ENCODE results near the gene LZTR1. TPM values are rescaled to one million over a fixed set of nuclear protein-coding genes. Genes with fewer than 3 reads are reported as not detected.

Gene LZTR1
- total RNA-seq, 1 experiment from 2014 or later = 54.3 TPM

GRCh38 chr22:21022955-21023614 is 41.0 kb downstream of the LZTR1 start:
- intact Hi-C loops (cut with micrococcal nuclease; ENCODE audit: unreplicated experiment) = no loop called here
- ChIA-PET POLR2A (ENCODE audit: low non-redundant PET) (no interaction called here), CTCF (interaction anchor here (0.6 to 0.7 kb wide), 2 partner anchors 239 to 1084 kb away, joined by 3 to 4 read pairs; no protein-coding TSS in a partner anchor)
- Histone ChIP-seq H3K4me1 (ENCODE audit: insufficient read depth, low read length, poor library complexity, severe bottlenecking) (no peaks in the 10 kb centered on the region), H3K4me3 (ENCODE audit: low read depth, low read length, poor library complexity, severe bottlenecking) (no peak overlapping the region), H3K9me3 (ENCODE audit: low read depth, low read length, poor library complexity, severe bottlenecking) (no peaks in the 10 kb centered on the region), H3K36me3 (ENCODE audit: insufficient read depth, low read length, poor library complexity, severe bottlenecking) (no peaks in the 10 kb centered on the region), H3K27me3 (replicated peaks; ENCODE audit: insufficient read depth, low read depth, low read length, poor library complexity) (no peaks in the 10 kb centered on the region), H3K27ac (ENCODE audit: low read depth, low read length, poor library complexity, severe bottlenecking) (no peak overlapping the region)
- BruUV-seq (replicated peaks) = no TSS peak
- TF ChIP-seq CTCF (conservative IDR thresholded peaks at IDR 0.05; ENCODE audit: low read depth, low read length) (no peak), EZH2 (IDR thresholded peaks at IDR 0.05; ENCODE audit: borderline replicate concordance, low read depth, low read length, poor library complexity, severe bottlenecking) (no peak)
- DNase-seq (ENCODE audit: low spot score) = no peak

GRCh38 chr22:21025266-21025665 is 43.2 kb downstream of the LZTR1 start:
- ChIA-PET POLR2A (ENCODE audit: low non-redundant PET) (no interaction called here), CTCF (no interaction called here)
- Histone ChIP-seq H3K27me3 (replicated peaks; ENCODE audit: insufficient read depth, low read depth, low read length, poor library complexity) (no peaks in the 10 kb centered on the region), H3K27ac (ENCODE audit: low read depth, low read length, poor library complexity, severe bottlenecking) (no peak overlapping the region), H3K9me3 (ENCODE audit: low read depth, low read length, poor library complexity, severe bottlenecking) (no peaks in the 10 kb centered on the region), H3K4me3 (ENCODE audit: low read depth, low read length, poor library complexity, severe bottlenecking) (no peak overlapping the region), H3K36me3 (ENCODE audit: insufficient read depth, low read length, poor library complexity, severe bottlenecking) (no peaks in the 10 kb centered on the region), H3K4me1 (ENCODE audit: insufficient read depth, low read length, poor library complexity, severe bottlenecking) (no peaks in the 10 kb centered on the region)
- BruUV-seq (replicated peaks) = no TSS peak
- no peak for DNase-seq (ENCODE audit: low spot score)
- TF ChIP-seq EZH2 (IDR thresholded peaks at IDR 0.05; ENCODE audit: borderline replicate concordance, low read depth, low read length, poor library complexity, severe bottlenecking) = no peak
- no peak for TF ChIP-seq CTCF (conservative IDR thresholded peaks at IDR 0.05; ENCODE audit: low read depth, low read length)
- intact Hi-C loops (cut with micrococcal nuclease; ENCODE audit: unreplicated experiment) = no loop called here

GRCh38 chr22:21025763-21026755 is 44.0 kb downstream of the LZTR1 start:
- CTCF ChIA-PET = no interaction called here

More at GRCh38 chr22:21025763-21026755, 44.0 kb downstream of the LZTR1 start:
- H3K27ac ChIP-seq (ENCODE audit: low read depth, low read length, poor library complexity, severe bottlenecking) = no peak overlapping the region
- TF ChIP-seq CTCF (conservative IDR thresholded peaks at IDR 0.05; ENCODE audit: low read depth, low read length) = no peak
- no peak for TF ChIP-seq EZH2 (IDR thresholded peaks at IDR 0.05; ENCODE audit: borderline replicate concordance, low read depth, low read length, poor library complexity, severe bottlenecking)
- H3K27me3 ChIP-seq (replicated peaks; ENCODE audit: insufficient read depth, low read depth, low read length, poor library complexity) = no peaks in the 10 kb centered on the region
- BruUV-seq (replicated peaks) = no TSS peak
- H3K9me3 ChIP-seq (ENCODE audit: low read depth, low read length, poor library complexity, severe bottlenecking) = no peaks in the 10 kb centered on the region
- POLR2A ChIA-PET (ENCODE audit: low non-redundant PET) = no interaction called here
- H3K4me1 ChIP-seq (ENCODE audit: insufficient read depth, low read length, poor library complexity, severe bottlenecking) = no peaks in the 10 kb centered on the region
- no peaks in the 10 kb centered on the region for H3K36me3 ChIP-seq (ENCODE audit: insufficient read depth, low read length, poor library complexity, severe bottlenecking)
- intact Hi-C loops (cut with micrococcal nuclease; ENCODE audit: unreplicated experiment) = no loop called here
- H3K4me3 ChIP-seq (ENCODE audit: low read depth, low read length, poor library complexity, severe bottlenecking) = no peak overlapping the region
- no peak for DNase-seq (ENCODE audit: low spot score)

All from A673 (cell line).